Endothelial cell of umbilical vein (primary cell): Measurements from ENCODE around the gene UNC5CL.
A peak's percentile ranks its signal among the peaks of the same experiment; 100 is the strongest.
"Not testable (repeated sequence)": the region's sequence is repeated elsewhere in the genome, so short reads cannot be mapped to it uniquely, and the experiment has no call there.

ENCODE experiments used
- EZH2 ChIP-seq: IDR thresholded peaks from 2 replicates; pipeline ENCODE4 v1.6.1; 2012; ENCODE audit warnings: borderline replicate concordance, low read depth, mild to moderate bottlenecking, moderate library complexity, low read length, inconsistent platforms; ENCODE audit not compliant: severe bottlenecking
- FOS ChIP-seq: IDR thresholded peaks from 2 replicates; pipeline ENCODE4 v1.6.1; 2011; ENCODE audit warnings: mild to moderate bottlenecking, low read length, moderate library complexity, borderline replicate concordance; ENCODE audit not compliant: insufficient read depth
- JUN ChIP-seq: IDR thresholded peaks from 2 replicates; pipeline ENCODE4 v1.6.1; 2011; ENCODE audit warnings: borderline replicate concordance, low read depth; ENCODE audit not compliant: insufficient read length, insufficient read depth
- MYC ChIP-seq: IDR thresholded peaks from one replicate; pipeline ENCODE4 v1.6.1; 2011; ENCODE audit warnings: mild to moderate bottlenecking, low read depth, low read length
- POLR2A ChIP-seq: IDR thresholded peaks from 2 replicates; pipeline ENCODE4 v1.6.1; 2012; ENCODE audit warnings: low read depth, mild to moderate bottlenecking, control low read depth, low read length
- TF ChIP-seq, protein P1 (sequence below), 2 donors: IDR thresholded peaks; 1 replicate in 1 of 2; 2 replicates in 1 of 2; pipeline ENCODE4 v1.5.1; 2011; ENCODE audit warnings: low read length in 2 of 2, mild to moderate bottlenecking in 2 of 2, moderate library complexity in 2 of 2, control low read depth in 1 of 2, inconsistent platforms in 1 of 2, low read depth in 1 of 2; ENCODE audit not compliant: insufficient read depth in 1 of 2; ENCODE audit errors: extremely low read depth in 1 of 2
- TF ChIP-seq, protein P2 (sequence below): IDR thresholded peaks from 2 replicates; pipeline ENCODE4 v1.6.1; 2011; ENCODE audit not compliant: insufficient read depth, insufficient read length

GRCh38 chr6:41006217-41006616 lies 32.8 kb downstream of the UNC5CL start:
- TF ChIP-seq, protein P1, sequence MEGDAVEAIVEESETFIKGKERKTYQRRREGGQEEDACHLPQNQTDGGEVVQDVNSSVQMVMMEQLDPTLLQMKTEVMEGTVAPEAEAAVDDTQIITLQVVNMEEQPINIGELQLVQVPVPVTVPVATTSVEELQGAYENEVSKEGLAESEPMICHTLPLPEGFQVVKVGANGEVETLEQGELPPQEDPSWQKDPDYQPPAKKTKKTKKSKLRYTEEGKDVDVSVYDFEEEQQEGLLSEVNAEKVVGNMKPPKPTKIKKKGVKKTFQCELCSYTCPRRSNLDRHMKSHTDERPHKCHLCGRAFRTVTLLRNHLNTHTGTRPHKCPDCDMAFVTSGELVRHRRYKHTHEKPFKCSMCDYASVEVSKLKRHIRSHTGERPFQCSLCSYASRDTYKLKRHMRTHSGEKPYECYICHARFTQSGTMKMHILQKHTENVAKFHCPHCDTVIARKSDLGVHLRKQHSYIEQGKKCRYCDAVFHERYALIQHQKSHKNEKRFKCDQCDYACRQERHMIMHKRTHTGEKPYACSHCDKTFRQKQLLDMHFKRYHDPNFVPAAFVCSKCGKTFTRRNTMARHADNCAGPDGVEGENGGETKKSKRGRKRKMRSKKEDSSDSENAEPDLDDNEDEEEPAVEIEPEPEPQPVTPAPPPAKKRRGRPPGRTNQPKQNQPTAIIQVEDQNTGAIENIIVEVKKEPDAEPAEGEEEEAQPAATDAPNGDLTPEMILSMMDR (IDR thresholded peaks at IDR 0.05; ENCODE audit: extremely low read depth in 1 of 2, insufficient read depth in 1 of 2, low read depth in 1 of 2, low read length in 2 of 2): peak; percentile 48 to 55
- TF ChIP-seq, protein P2, sequence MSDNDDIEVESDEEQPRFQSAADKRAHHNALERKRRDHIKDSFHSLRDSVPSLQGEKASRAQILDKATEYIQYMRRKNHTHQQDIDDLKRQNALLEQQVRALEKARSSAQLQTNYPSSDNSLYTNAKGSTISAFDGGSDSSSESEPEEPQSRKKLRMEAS: not testable (repeated sequence)
- TF ChIP-seq JUN, POLR2A, EZH2, FOS, MYC: not testable (repeated sequence)
